Measurements from ENCODE around the gene ARID5B.
"Not testable (repeated sequence)": the region's sequence is repeated elsewhere in the genome, so short reads cannot be mapped to it uniquely, and the experiment has no call there.

ARID5B gene, protein sequence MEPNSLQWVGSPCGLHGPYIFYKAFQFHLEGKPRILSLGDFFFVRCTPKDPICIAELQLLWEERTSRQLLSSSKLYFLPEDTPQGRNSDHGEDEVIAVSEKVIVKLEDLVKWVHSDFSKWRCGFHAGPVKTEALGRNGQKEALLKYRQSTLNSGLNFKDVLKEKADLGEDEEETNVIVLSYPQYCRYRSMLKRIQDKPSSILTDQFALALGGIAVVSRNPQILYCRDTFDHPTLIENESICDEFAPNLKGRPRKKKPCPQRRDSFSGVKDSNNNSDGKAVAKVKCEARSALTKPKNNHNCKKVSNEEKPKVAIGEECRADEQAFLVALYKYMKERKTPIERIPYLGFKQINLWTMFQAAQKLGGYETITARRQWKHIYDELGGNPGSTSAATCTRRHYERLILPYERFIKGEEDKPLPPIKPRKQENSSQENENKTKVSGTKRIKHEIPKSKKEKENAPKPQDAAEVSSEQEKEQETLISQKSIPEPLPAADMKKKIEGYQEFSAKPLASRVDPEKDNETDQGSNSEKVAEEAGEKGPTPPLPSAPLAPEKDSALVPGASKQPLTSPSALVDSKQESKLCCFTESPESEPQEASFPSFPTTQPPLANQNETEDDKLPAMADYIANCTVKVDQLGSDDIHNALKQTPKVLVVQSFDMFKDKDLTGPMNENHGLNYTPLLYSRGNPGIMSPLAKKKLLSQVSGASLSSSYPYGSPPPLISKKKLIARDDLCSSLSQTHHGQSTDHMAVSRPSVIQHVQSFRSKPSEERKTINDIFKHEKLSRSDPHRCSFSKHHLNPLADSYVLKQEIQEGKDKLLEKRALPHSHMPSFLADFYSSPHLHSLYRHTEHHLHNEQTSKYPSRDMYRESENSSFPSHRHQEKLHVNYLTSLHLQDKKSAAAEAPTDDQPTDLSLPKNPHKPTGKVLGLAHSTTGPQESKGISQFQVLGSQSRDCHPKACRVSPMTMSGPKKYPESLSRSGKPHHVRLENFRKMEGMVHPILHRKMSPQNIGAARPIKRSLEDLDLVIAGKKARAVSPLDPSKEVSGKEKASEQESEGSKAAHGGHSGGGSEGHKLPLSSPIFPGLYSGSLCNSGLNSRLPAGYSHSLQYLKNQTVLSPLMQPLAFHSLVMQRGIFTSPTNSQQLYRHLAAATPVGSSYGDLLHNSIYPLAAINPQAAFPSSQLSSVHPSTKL

DNA sequence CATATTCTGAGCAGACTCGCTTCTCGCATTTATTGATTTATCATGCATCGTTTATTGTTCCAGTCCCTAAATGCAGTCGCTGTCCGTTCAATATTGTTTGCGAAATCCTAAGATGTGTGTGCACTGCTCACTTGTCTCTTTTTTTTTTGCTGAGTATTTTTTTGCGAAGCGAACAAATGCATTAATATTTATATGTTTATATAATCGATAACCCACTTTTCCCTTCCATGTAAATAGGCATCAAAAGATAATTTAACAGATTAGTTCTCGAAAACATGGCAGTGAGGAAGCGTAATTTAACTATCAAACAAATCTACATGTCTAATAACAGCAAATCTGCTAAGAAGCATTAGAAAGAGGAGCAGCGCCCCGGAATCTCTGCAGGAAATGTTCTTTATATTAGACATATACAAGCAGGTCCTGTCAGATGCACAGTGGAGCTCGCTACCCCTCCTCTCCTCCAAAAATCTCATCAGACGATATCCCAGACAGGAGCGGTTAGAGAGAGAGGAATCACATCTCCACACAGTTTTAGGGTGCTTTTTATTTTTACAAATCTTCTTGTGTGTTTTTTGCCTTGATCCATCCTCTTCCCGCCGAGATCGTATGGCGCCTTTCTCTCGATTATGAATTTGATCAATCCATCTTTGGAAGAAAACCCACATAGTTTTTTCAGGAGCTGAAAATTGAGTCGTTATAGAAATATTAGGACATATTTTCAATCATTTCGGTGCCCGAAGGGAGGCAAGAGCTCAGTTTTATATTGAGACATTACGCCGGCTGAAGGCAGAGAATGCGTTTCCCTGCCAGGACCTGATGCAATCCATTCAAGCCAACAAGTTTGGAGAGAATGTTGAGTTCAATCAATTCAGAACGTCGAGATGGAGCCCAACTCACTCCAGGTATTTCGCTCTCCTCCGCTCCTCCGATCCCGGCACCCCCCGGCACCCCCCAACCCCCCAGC is at the start of gene ARID5B:
TSS of gene ARID5B (plus strand) at position 871 of the 964 bp plus-strand sequence. CDS start at position 882, 11 bp downstream.
- DNase-seq (ENCODE audit: low read depth, low spot score): no peak

DNA sequence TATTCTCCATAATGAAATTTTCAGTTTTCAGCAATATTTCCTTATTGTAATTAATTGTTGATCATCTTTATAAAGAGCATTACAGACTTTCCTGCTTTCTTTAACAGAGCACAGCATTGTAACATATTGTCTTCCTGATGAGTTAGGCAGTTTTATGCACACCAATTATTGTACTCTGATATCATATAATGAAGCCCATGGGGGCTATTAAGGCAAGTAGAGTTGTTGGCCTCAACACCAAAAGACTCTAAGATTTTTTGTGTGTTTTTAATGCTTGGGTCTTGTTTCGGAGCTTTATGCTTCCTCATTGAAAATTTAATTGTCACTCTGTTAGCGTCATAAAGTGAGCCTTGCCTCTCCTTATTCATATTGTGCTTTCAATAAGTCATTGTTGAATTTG is 49.2 kb upstream of the ARID5B start:
- no peak for DNase-seq (ENCODE audit: low read depth, low spot score)

DNA sequence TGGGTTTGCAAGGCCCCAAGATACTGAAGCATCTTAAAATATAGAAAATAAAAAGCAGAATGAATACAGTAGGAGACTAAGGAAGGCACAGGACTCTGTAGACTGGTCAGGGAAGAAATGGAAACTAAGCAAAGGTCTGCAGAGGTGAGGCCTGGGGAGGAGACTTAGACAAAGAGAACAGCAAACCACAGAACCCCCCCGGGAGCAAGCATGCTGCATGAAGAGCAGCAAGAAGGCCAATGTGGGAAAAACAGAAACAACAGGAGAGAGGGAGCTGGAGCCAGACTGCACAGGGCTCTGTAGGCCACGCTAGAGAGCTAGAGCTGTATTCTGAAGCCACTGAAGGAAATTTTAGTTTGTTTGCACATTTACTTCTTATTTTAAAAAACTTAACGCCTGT is 45.7 kb upstream of the ARID5B start:
- peak; percentile 14 for DNase-seq (ENCODE audit: low read depth, low spot score)

DNA sequence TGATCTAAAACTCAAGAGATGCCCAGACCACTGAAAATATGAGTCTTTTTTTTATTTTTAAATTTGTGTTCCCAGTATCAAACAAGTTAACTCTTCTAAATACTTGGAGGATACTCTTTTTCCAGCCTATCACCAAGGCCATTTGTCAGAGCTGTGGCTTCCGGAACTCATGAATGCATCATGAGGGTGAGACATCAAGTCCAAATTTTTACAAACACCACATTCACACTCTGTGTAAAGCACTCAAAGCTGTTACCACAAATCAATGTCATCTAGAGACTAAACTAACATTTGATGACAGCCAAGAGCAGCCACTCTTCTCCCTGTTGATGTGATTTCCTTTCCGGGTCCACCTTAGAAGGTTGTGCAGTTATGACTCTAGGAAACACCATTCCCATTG is 43.8 kb upstream of the ARID5B start:
- no peak for DNase-seq (ENCODE audit: low read depth, low spot score)

DNA sequence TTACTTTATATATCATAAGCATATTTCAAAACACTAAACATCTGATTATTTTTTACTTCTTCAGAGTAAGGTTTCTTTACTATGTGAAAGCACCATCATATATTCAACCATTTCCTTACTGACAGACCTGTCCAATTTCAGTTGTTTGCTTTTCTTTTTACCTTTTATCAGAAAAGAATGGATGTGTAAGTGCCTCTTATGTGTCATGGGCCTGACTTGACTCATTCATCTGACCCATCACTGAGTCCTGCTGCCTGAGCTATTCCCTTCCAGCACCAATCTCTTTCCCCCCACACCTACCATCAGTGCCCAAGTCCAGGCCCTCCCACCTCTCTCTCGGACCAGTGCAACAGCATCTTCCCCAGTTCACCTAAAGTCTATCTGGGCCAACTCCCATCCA is 41.7 kb upstream of the ARID5B start:
- no peak for DNase-seq (ENCODE audit: low read depth, low spot score)

DNA sequence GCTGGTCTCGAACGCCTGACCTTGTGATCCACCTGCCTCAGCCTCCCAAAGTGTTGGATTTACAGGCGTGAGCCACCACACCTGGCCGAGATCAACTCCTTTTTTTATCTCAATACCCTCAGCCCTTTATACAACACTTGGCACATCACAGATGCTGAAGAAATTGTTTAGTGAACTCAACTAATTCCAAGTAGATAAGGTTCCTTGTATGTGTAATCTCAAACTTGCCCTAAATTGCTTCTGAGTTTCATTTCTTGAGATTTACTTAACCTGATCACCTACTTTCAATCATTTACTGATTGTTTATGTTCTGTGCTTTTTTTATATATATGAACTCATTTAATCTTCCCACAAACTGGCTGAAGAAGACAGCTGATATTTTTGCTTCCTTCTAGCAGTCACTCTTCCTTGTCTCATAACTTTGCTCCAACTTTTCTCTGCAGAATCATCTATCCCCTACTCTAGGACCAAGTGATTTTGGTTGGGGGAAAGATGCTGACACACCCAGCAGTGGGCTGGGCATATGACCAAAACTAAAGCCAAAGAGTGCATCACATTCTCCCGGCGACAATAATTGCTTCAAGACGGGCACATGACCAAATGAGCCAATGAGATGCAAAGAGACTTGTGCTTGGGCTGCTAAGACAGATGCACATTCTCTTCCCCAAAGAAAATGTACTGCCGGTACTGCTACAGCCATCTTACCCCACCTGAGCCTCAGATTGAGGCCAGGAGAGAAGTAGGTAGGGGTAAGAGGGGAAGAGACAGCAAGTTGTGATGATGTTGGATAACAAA is 40.3 kb upstream of the ARID5B start:
- DNase-seq (ENCODE audit: low read depth, low spot score): no peak

DNA sequence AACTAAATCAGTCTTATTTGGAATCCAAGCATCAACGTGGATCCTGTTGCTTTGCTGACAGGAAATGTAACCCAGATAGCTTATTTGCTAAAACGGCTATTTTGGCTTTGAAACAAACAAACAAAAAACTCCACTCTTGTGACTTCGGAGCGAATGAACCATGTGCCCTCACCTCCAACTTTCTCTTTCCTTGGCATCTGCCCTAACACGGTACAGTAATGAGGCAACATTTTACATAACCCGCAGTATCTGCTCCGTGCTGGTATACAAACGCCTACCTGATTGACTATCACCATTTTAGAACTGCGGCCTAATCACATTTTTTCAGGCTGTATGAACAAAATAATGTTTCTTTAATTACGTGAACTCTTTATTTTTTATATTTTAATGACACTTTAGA is 37.5 kb upstream of the ARID5B start:
- DNase-seq (ENCODE audit: low read depth, low spot score): no peak

DNA sequence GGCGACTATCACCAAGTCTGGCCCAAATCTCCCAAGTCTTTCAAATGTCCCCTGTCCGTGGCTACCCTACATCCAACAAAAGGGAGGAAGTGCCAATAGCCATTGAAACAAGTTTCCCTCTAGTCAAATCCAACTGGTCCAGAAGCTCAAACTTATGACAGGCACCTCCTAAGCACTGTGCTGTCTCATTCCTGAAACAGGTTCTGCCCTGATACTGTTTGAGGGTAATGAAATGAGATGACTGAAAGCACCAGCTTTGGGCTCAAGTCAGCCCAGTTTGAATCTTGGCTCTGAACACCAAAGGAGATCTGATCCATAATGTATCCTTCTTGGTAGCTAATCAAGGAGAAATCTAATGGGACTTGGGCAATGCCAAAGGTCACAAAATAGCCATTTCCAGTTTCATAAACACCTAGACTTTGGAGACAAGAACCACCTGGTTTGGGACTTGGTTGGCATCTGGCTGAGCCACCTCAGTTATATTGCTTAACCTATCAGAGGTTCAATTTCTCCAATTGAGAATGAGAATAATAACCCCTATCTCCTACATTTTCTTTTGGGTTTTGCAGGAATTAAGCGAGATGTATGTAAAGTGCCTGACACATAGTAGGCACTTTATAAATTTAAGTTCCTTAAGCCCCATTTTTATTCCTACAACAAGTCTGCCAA is 34.7 kb upstream of the ARID5B start:
- DNase-seq (ENCODE audit: low read depth, low spot score): no peak

DNA sequence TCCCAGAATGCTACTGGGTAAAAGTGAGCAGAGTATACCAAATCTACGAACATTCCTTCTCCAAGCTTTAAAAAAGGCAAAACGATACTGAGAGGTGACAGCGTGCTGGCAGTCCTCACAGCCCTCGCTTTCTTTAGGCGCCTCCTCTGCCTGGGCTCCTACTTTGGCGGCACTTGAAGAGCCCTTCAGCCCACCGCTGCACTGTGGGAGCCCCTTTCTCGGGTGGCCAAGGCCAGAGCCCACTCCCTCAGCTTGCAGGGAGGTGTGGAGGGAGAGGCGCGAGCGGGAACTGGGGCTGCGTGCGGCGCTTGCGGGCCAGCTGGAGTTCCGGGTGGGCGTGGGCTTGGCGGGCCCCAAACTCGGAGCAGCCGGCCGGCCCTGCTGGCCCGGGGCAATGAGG is 34.1 kb upstream of the ARID5B start:
- not testable (repeated sequence) for DNase-seq (ENCODE audit: low read depth, low spot score)

DNA sequence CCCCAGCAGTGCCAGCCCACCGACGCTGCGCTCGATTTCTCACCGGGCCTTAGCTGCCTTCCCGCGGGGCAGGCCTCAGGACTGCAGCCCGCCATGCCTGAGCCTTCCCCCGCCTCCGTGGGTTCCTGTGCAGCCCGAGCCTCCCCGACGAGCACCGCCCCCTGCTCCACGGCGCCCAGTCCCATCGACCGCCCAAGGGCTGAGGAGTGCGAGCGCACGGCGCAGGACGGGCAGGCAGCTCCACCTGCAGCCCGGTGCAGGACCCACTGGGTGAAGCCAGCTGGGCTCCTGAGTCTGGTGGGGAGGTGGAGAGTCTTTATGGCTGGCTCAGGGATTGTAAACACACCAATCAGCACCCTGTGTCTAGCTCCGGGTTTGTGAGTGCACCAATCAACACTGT is 33.7 kb upstream of the ARID5B start:
- DNase-seq (ENCODE audit: low read depth, low spot score): not testable (repeated sequence)

DNA sequence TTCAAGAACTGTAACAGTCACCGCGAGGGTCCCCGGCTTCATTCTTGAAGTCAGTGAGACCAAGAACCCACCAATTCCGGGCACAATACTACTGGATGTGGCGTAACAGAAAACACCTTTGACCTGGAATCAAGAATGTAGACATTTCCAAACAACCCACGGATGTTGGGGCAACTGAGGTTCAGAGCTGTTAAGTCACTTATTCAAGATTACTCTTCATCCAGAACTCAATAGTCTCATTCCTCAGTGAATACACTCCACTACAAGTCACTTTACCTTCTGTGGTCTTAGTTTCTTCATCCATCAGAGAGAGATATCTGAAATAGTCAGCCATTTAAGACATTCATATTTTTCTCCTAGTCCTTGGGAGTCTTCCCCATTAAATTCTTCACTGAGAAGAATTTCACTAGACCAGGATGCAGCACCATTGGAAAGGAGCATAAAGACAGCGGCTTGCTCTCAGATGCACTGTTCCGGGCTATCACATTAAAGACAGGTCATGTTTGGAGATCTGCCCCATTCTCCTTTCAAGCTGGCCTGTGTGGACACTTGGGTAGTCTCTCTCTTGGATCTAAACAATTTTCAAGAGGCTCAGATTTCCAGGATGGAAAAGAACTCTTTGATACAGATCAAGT is 32.3 kb upstream of the ARID5B start:
- no peak for DNase-seq (ENCODE audit: low read depth, low spot score)

DNA sequence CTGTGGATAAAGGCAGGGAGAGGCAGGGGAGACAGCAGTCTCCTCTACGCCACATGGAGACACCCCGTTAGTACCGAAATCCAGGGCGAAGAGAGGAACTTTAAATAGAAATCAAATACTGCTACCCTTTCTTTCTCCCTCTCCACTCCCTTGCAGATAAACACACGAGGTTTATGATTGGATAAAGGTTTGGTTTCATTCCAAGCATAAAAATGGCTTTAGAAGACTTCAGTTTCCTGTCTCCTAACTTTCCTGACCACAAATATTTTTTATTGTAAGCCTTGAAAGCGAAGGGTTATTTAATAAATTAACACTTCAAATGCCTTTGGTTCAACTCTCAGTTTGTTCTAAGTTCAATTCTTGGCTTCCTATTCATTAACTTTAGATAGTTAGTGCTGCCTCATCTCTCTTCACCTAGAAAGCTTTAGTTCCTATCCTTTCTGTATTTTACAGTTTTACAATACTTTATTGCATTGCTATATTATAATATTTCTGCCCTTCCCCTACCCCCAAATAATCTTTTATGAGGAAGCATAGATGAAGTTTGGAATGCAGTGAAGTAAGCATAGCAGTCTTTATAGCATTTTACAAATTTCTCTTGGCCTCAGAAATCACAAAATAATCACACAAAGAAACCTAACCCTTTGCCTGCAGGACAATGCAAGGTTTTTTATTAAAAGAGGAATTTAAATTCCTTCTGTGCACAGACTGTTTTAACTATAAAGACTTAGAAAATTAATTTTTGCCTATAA is 31.5 kb upstream of the ARID5B start:
- DNase-seq (ENCODE audit: low read depth, low spot score): no peak

DNA sequence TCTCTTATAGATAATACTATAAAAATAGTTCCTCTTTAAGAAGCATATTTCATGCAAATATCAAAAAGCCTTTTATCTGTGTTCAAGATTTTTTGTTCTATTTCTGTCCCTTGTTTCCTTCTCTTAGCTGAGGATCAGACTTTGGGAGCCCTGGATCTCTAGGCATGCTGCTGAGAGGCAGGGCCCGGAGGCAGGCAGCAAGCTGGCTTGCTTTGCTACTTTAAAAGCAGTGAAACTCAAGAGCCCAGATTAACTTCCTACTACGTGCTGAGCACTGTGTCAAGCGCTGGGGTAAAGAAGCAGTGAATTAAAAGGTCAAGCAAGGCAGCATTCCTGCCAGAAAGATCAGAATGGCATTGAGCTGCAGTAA is 31.0 kb upstream of the ARID5B start:
- no peak for DNase-seq (ENCODE audit: low read depth, low spot score)

DNA sequence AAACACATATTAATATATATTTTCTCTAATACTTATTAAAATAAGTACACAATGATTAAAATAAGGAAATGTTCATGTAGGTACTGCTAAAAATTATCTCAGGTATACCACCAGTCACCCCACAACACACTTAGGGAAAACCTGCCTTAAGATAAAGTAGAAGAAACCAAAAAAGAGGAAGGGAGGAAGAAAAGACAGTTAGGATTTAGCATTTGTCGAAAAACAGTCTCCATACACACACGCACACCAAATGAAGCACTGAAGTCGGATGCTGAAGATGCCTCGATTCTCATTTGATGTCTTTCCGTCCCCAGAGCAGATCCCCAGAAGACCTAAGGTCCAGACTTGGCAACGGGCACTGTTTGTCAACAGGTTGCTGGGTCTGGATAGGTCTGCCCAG is 30.0 kb upstream of the ARID5B start:
- DNase-seq (ENCODE audit: low read depth, low spot score): no peak

DNA sequence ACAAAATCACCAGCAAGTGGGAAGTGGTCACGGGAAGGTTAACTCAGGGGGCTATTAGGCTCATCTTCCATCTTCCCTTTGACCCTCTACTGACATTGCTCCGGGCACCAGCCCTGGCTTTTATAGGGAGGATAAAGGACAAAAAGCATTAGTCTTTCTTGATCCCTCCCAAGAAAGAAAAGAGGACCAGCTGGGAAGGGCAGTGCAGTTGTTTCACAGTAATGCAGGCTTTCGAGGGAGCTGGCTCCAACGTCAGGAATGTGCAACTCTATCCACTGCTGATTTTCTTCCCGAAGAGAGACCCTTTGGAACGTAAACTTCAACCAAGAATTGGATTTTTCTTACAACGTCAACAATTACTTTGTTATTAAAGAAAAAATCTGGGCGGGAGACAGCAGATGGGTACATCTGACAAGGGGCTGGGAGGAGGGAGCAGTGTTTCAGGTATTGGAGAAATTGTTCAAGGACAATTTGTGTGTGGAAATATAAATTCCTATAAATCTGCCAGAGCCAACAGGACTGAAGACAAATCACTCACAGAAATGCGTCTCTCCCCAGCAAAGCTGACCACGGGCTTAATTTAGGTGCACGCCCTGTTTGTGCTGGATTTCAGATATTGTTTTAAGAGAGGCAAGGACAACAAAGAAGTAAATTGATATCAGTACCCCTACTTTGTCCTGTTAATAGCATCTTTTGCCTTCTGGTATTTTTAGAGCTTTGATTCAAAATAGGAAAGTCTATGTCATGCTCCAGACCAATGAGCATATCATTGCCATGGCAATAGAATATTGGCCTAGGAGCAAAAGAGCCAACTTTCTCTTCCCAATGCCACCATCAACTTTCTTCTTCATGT is 23.4 kb upstream of the ARID5B start:
- DNase-seq (ENCODE audit: low read depth, low spot score): no peak

DNA sequence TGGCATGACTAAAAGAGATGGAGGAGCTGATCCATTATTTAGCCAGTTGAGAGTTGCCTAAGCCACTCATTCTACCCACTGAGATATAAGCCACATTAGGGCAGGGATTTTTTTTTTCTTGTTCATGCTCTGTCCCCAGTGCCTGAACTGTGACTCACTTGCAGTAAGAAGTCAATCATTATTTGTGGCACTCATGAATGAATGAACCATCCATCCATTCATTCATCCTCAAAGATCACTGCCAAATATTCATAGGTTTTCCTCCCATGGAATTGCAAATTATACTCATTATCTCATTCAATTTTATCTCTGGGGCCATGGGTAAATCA is 22.8 kb upstream of the ARID5B start:
- DNase-seq (ENCODE audit: low read depth, low spot score): no peak

DNA sequence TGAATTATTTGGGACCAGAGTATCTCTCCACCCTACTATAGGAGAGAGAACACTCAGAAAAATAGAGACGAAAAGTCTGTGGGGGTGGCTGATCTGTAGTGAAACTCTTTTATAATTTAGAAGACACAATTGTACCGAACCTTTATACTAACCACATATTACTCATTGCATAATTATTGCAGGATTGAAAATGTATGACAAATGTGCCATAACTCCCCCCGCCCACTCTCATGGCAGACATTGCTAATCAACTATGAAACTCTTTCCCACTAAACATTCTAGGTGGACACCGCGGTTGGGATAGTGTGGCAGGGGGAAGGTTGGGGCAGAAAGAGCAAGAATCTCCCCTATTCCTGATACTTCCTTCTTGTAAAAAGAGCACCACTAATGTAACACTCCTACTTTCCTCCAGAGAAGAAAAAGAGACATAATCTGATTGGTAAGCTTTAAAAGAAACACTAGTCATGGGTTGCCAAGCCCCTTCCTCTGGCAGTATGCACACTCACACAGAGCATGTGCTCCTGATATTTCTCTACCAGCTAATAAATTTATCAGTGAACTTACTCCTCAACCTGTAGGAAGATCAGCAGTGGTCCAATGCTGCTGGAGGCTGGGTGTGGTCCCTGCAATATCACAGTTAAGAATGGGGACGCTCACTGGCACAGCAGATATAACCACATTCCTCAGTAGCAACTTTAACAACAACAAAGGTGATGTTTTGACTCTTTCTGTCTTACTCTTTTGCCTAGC is 18.7 kb upstream of the ARID5B start:
- DNase-seq (ENCODE audit: low read depth, low spot score): no peak
